HepG2 (cell line): ENCODE results near the gene CMTM8. TPM values are rescaled to one million over a fixed set of nuclear protein-coding genes. Genes with fewer than 3 reads are reported as not detected.

ENCODE experiments used
- ARID5B ChIP-seq: IDR thresholded peaks from 2 replicates; pipeline ENCODE4 v1.4.0; 2020; ENCODE audit warnings: mild to moderate bottlenecking, missing genetic modification reagents
- CREM ChIP-seq, 2 experiments: sonication (generic) in 1 of 2; formaldehyde crosslinking in 1 of 2; IDR thresholded peaks; 2 replicates each; pipeline versions ENCODE4 v1.4.0 to v1.6.1; 2016 to 2020; ENCODE audit warnings: antibody characterized with exemption in 1 of 2, mild to moderate bottlenecking in 1 of 2, missing genetic modification reagents in 1 of 2
- GATAD2A ChIP-seq: IDR thresholded peaks from 2 replicates; pipeline ENCODE4 v1.6.1; 2016
- HDAC2 ChIP-seq: sonication (generic); formaldehyde crosslinking; IDR thresholded peaks from 2 replicates; pipeline ENCODE4 v1.4.0; 2020; ENCODE audit warnings: missing genetic modification reagents
- ISX ChIP-seq: sonication (generic); formaldehyde crosslinking; conservative IDR thresholded peaks from 2 replicates; pipeline ENCODE4 v1.5.0; 2020; ENCODE audit warnings: missing genetic modification reagents
- KDM4B ChIP-seq: sonication (generic); formaldehyde crosslinking; IDR thresholded peaks from 2 replicates; pipeline ENCODE4 v1.4.0; 2020; ENCODE audit warnings: missing genetic modification reagents
- MXI1 ChIP-seq: IDR thresholded peaks from 3 replicates; pipeline ENCODE4 v1.6.1; 2012; ENCODE audit warnings: low read depth, low read length, inconsistent platforms, borderline replicate concordance
- SATB2 ChIP-seq: sonication (generic); formaldehyde crosslinking; IDR thresholded peaks from 2 replicates; pipeline ENCODE4 v1.5.0; 2020; ENCODE audit warnings: missing genetic modification reagents
- XRCC5 ChIP-seq: fragments of 200-400 bp; formaldehyde crosslinking; optimal IDR thresholded peaks from 2 replicates; pipeline ENCODE3; 2017; ENCODE audit warnings: mild to moderate bottlenecking, low read length
- polyA plus RNA-seq, 8 experiments: library from polyadenylated mRNA; depleted of rRNA in 3 of 8; stranded (reverse) in 7 of 8; unstranded in 1 of 8; fragments of >200 nt; fragmentation: Illumina TruSeq in 4 of 8; extraction: Trizol in 4 of 8; gene quantifications; 2 replicates each; pipeline versions ENCODE4 v1.2.1 to v1.2.3, GENCODE V29; 2011 to 2016; ENCODE audit warnings: low read depth in 4 of 8, missing spikeins in 1 of 8, mixed read lengths in 1 of 8; ENCODE audit not compliant: insufficient read depth in 1 of 8
- total RNA-seq, 5 experiments: library from RNA; depleted of rRNA; stranded (reverse); fragments of >200 nt; fragmentation: Illumina TruSeq; extraction: Trizol; gene quantifications; 2 replicates each; pipeline ENCODE4 v1.2.3, GENCODE V29; 2016; ENCODE audit warnings: low read depth in 1 of 5
- TF ChIP-seq, protein P1 (sequence below): sonication (generic); formaldehyde crosslinking; IDR thresholded peaks from 2 replicates; pipeline ENCODE4 v1.4.0; 2020; ENCODE audit warnings: missing genetic modification reagents, borderline replicate concordance
- TF ChIP-seq, protein P2 (sequence below): sonication (generic); formaldehyde crosslinking; IDR thresholded peaks from 2 replicates; pipeline ENCODE4 v1.5.1; 2020; ENCODE audit warnings: mild to moderate bottlenecking, moderate library complexity, missing genetic modification reagents
- TF ChIP-seq, protein P3 (sequence below): sonication (generic); formaldehyde crosslinking; IDR thresholded peaks from 2 replicates; pipeline ENCODE4 v1.4.0; 2020; ENCODE audit warnings: missing genetic modification reagents, mild to moderate bottlenecking, borderline replicate concordance
- TF ChIP-seq, protein P4 (sequence below): sonication (generic); formaldehyde crosslinking; IDR thresholded peaks from 2 replicates; pipeline ENCODE4 v1.5.0; 2020; ENCODE audit warnings: mild to moderate bottlenecking, missing genetic modification reagents, borderline replicate concordance
- TF ChIP-seq, protein P5 (sequence below): sonication (generic); formaldehyde crosslinking; IDR thresholded peaks from 2 replicates; pipeline ENCODE4 v1.4.0; 2020; ENCODE audit warnings: missing genetic modification reagents

CMTM8 gene
- total and polyA plus RNA-seq, 2 of the 13 experiments (the other 11 are each of a cell fraction or from before 2014, with no cell fraction given) = 8.9 to 15.8 TPM

DNA sequence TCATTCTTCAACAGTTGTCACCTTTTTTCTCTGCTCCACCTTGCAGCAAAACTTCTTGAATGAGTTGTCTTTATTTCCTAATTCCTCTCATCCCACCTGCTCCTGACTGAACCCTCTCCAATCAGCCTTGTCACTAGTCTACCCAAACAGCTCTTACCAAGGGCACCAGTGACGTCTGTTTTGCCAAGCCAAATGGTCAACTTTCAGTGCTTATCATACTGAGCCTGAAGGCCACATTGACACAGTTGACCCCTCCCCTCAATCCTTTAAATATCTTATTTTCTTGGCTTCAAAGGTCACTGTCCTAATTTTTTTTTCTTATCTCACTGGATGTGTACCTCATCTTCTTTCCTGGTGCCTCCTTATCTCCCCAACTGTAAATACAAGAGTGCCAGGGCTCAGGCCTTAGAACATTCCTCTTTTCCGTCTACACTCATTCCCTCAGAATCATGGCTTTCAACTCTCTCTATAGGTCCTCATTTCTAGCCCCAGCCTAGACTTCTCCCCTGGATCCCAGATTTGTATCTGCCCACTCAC lies 43.2 kb downstream of the CMTM8 start (continued):
- no peak for TF ChIP-seq MXI1
- TF ChIP-seq, protein P1, sequence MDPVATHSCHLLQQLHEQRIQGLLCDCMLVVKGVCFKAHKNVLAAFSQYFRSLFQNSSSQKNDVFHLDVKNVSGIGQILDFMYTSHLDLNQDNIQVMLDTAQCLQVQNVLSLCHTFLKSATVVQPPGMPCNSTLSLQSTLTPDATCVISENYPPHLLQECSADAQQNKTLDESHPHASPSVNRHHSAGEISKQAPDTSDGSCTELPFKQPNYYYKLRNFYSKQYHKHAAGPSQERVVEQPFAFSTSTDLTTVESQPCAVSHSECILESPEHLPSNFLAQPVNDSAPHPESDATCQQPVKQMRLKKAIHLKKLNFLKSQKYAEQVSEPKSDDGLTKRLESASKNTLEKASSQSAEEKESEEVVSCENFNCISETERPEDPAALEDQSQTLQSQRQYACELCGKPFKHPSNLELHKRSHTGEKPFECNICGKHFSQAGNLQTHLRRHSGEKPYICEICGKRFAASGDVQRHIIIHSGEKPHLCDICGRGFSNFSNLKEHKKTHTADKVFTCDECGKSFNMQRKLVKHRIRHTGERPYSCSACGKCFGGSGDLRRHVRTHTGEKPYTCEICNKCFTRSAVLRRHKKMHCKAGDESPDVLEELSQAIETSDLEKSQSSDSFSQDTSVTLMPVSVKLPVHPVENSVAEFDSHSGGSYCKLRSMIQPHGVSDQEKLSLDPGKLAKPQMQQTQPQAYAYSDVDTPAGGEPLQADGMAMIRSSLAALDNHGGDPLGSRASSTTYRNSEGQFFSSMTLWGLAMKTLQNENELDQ = no peak
- 0 out of 2 replicates have a peak, but pooled peaks have one; percentile 31 for TF ChIP-seq GATAD2A
- TF ChIP-seq KDM4B = no peak
- no peak for TF ChIP-seq XRCC5
- TF ChIP-seq HDAC2 (CRISPR knock-in tag) = 0 out of 2 replicates have a peak, but pooled peaks have one; percentile 25
- TF ChIP-seq, protein P2, sequence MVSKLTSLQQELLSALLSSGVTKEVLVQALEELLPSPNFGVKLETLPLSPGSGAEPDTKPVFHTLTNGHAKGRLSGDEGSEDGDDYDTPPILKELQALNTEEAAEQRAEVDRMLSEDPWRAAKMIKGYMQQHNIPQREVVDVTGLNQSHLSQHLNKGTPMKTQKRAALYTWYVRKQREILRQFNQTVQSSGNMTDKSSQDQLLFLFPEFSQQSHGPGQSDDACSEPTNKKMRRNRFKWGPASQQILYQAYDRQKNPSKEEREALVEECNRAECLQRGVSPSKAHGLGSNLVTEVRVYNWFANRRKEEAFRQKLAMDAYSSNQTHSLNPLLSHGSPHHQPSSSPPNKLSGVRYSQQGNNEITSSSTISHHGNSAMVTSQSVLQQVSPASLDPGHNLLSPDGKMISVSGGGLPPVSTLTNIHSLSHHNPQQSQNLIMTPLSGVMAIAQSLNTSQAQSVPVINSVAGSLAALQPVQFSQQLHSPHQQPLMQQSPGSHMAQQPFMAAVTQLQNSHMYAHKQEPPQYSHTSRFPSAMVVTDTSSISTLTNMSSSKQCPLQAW = no peak
- no peak for TF ChIP-seq ISX (CRISPR knock-in tag)
- TF ChIP-seq, protein P3, sequence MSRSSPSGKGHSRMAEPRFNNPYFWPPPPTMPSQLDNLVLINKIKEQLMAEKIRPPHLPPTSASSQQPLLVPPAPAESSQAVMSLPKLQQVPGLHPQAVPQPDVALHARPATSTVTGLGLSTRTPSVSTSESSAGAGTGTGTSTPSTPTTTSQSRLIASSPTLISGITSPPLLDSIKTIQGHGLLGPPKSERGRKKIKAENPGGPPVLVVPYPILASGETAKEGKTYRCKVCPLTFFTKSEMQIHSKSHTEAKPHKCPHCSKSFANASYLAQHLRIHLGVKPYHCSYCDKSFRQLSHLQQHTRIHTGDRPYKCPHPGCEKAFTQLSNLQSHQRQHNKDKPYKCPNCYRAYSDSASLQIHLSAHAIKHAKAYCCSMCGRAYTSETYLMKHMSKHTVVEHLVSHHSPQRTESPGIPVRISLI = peak; percentile 70; the same call in 1 of the 2 replicates
- TF ChIP-seq, protein P4, sequence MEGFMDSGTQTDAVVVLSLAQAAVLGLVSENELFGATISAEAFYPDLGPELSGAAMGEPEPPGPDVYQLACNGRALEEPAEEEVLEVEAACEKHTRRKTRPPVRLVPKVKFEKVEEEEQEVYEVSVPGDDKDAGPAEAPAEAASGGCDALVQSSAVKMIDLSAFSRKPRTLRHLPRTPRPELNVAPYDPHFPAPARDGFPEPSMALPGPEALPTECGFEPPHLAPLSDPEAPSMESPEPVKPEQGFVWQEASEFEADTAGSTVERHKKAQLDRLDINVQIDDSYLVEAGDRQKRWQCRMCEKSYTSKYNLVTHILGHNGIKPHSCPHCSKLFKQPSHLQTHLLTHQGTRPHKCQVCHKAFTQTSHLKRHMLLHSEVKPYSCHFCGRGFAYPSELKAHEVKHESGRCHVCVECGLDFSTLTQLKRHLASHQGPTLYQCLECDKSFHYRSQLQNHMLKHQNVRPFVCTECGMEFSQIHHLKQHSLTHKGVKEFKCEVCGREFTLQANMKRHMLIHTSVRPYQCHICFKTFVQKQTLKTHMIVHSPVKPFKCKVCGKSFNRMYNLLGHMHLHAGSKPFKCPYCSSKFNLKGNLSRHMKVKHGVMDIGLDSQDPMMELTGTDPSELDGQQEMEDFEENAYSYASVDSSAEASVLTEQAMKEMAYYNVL (CRISPR knock-in tag) = 0 out of 2 replicates have a peak, but pooled peaks have one; percentile 37
- TF ChIP-seq ARID5B (CRISPR knock-in tag) = peak; percentile 29; the same call in 1 of the 2 replicates
- TF ChIP-seq, protein P5, sequence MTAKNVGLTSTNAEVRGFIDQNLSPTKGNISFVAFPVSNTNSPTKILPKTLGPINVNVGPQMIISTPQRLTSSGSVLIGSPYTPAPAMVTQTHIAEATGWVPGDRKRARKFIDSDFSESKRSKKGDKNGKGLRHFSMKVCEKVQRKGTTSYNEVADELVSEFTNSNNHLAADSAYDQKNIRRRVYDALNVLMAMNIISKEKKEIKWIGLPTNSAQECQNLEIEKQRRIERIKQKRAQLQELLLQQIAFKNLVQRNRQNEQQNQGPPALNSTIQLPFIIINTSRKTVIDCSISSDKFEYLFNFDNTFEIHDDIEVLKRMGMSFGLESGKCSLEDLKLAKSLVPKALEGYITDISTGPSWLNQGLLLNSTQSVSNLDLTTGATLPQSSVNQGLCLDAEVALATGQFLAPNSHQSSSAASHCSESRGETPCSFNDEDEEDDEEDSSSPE (CRISPR knock-in tag) = no peak
- 0 out of 2 replicates have a peak, but pooled peaks have one; percentile 20 for TF ChIP-seq CREM (IDR thresholded peaks at IDR 0.05)
- no peak for TF ChIP-seq CREM (CRISPR knock-in tag; IDR thresholded peaks at IDR 0.05)
- no peak for TF ChIP-seq SATB2 (CRISPR knock-in tag)
